ENCODE results near the gene CMKLR1. TPM values are rescaled to one million over a fixed set of nuclear protein-coding genes. Genes with fewer than 3 reads are reported as not detected.

The CMKLR1 gene
- total and polyA plus RNA-seq, 4 donors: 0.67 to 13.7 (median 5.8) TPM

GRCh38 chr12:108340037-108340436 is 926 bp upstream of the CMKLR1 start:
- Histone ChIP-seq H3K4me3 (ENCODE audit: low read depth in 1 of 3, low read length in 3 of 3) (no peak overlapping the region), H3K9me3 (ENCODE audit: control insufficient read depth in 4 of 4, low read length in 3 of 4) (no peaks in the 10 kb centered on the region), H3K9ac (ENCODE audit: low read depth in 1 of 2, low read length in 2 of 2) (no peak overlapping the region), H3K36me3 (ENCODE audit: control insufficient read depth in 4 of 4, insufficient read depth in 3 of 4, low read depth in 1 of 4, low read length in 3 of 4) (no peaks in the 10 kb centered on the region), H3K4me1 (ENCODE audit: control insufficient read depth in 4 of 4, insufficient read depth in 4 of 4, low read length in 3 of 4) (no peaks in the 10 kb centered on the region), H3K27ac (ENCODE audit: low read depth in 1 of 2, low read length in 2 of 2) (no peak overlapping the region), H3K27me3 (ENCODE audit: control insufficient read depth in 4 of 4, insufficient read depth in 4 of 4, low read length in 3 of 4) (no peaks in the 10 kb centered on the region)
- no peak for TF ChIP-seq YY1 (IDR thresholded peaks at IDR 0.05)
- TF ChIP-seq REST (IDR thresholded peaks at IDR 0.05): no peak
- no peak for TF ChIP-seq NR2F2 (IDR thresholded peaks at IDR 0.05)
- no peak for TF ChIP-seq FOXA1 (IDR thresholded peaks at IDR 0.05)
- TF ChIP-seq RAD21 (IDR thresholded peaks at IDR 0.05): no peak
- TF ChIP-seq RXRA (IDR thresholded peaks at IDR 0.05): no peak
- TF ChIP-seq GABPA (IDR thresholded peaks at IDR 0.05 in 1 of 2, conservative IDR thresholded peaks at IDR 0.05 in 1 of 2): no peak
- TF ChIP-seq JUND (IDR thresholded peaks at IDR 0.05): no peak
- TF ChIP-seq ATF3 (IDR thresholded peaks at IDR 0.05): no peak
- TF ChIP-seq HNF4A (conservative IDR thresholded peaks at IDR 0.05): no peak
- no peak for TF ChIP-seq EGR1 (IDR thresholded peaks at IDR 0.05; ENCODE audit: low read depth in 2 of 2)
- no peak for TF ChIP-seq FOXA2 (IDR thresholded peaks at IDR 0.05)
- TF ChIP-seq MAX (IDR thresholded peaks at IDR 0.05): no peak
- no peak for TF ChIP-seq ZBTB33 (IDR thresholded peaks at IDR 0.05)
- TF ChIP-seq HNF4G (IDR thresholded peaks at IDR 0.05): no peak
- TF ChIP-seq TAF1 (conservative IDR thresholded peaks at IDR 0.05): no peak
- no peak for TF ChIP-seq SP1 (IDR thresholded peaks at IDR 0.05)
- TF ChIP-seq CTCF (IDR thresholded peaks at IDR 0.05; ENCODE audit: low read depth, low read length, missing input control): no peak
- 79% methylated on average over 10 of the region's 10 CpGs for WGBS
- no peak for DNase-seq (ENCODE audit: low spot score)

Measured in liver (tissue), 9 donors.